Kidney epithelial cell (primary cell): ENCODE results near the gene IGFN1. TPM values are rescaled to one million over a fixed set of nuclear protein-coding genes. Genes with fewer than 3 reads are reported as not detected.

Experiments used
- DNase-seq: peaks from one replicate; pipeline ENCODE4 v3.0.0-alpha.2; 2010; ENCODE audit warnings: low read depth
- H3K27me3 ChIP-seq: 2 replicates; pipeline ENCODE4 v1.6.0; 2011; ENCODE audit warnings: low read length; ENCODE audit not compliant: control insufficient read depth, insufficient read depth
- H3K36me3 ChIP-seq: 2 replicates; pipeline ENCODE4 v1.5.1; 2011; ENCODE audit warnings: low read length; ENCODE audit not compliant: control insufficient read depth, insufficient read depth
- H3K4me3 ChIP-seq: 2 replicates; pipeline ENCODE4 v1.5.1; 2011; ENCODE audit warnings: low read depth, mild to moderate bottlenecking, control low read depth, low read length
- total RNA-seq: library from RNA; depleted of rRNA; stranded (reverse); fragments of >200 nt; gene quantifications from 2 replicates; pipeline ENCODE4 v1.2.3, GENCODE V29; 2015
- TF ChIP-seq, protein P1 (sequence below): IDR thresholded peaks from 2 replicates; pipeline ENCODE4 v1.5.1; 2011; ENCODE audit warnings: mild to moderate bottlenecking, moderate library complexity, low read length, control low read depth, inconsistent platforms; ENCODE audit not compliant: insufficient read depth, poor library complexity, severe bottlenecking

IGFN1 gene
- total RNA-seq, 1 donor from 2014 or later, result 0.54 TPM

DNA sequence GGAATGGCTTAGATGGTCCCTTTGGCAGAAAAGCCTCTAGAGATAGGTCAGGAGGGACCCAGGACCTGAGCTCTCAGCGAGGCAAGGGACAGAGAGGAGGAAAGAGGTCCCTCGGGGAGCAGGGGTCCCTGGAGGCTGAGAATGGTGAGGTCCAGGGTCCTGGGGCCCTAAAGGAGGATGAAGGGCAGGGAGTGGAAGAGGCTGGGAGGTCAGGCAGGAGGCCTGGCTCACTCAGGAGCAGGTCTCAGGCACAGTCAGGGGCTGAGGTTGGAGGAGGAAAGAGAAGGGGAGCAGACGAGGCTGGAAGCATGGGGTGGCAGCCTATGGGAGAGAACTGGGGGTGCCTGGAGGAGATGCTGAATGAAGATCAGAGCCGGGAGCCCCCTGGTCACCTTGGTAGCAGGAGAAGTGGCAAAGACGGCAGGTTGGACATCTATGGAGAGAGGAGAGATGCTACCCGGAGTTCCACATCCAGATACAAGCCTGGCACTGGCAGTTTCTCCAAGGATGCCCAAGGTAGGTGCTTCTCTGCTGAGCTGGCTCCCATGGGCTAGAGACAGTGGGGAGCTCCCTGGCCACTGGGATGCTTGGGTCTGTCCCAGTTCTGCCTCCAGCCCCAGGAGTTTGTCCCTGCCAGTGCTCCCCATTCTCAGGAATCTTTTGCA, 22.6 kb downstream of the IGFN1 start:
- TF ChIP-seq, protein P1, sequence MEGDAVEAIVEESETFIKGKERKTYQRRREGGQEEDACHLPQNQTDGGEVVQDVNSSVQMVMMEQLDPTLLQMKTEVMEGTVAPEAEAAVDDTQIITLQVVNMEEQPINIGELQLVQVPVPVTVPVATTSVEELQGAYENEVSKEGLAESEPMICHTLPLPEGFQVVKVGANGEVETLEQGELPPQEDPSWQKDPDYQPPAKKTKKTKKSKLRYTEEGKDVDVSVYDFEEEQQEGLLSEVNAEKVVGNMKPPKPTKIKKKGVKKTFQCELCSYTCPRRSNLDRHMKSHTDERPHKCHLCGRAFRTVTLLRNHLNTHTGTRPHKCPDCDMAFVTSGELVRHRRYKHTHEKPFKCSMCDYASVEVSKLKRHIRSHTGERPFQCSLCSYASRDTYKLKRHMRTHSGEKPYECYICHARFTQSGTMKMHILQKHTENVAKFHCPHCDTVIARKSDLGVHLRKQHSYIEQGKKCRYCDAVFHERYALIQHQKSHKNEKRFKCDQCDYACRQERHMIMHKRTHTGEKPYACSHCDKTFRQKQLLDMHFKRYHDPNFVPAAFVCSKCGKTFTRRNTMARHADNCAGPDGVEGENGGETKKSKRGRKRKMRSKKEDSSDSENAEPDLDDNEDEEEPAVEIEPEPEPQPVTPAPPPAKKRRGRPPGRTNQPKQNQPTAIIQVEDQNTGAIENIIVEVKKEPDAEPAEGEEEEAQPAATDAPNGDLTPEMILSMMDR, result no peak
- no peaks in the 10 kb centered on the region for H3K36me3 ChIP-seq
- DNase-seq, result no peak
- peaks cover 8% of the 10 kb centered on the region for H3K27me3 ChIP-seq
- H3K4me3 ChIP-seq, result no peak overlapping the region

DNA sequence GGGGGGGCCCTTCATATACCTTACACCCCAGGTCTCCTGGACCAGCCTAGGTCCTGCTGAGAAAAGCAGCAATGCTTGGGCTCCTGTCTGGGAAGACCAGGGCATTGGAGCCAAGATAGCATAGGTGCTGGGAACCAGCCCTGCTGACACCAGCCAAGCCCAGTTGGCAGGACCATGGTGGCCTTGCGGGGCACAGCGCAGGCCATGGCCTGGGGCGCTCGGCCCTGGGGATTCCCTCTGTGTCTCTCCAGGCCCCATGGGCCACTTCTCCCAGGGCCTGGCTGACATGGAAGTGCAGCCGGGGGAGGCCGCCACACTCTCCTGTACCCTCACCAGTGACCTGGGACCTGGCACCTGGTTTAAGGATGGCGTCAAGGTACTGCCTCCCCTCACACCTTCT, 23.3 kb downstream of the IGFN1 start:
- Histone ChIP-seq H3K4me3 (no peak overlapping the region), H3K36me3 (no peaks in the 10 kb centered on the region), H3K27me3 (peaks cover 8% of the 10 kb centered on the region)
- no peak for DNase-seq
- TF ChIP-seq, protein P1, result no peak

DNA sequence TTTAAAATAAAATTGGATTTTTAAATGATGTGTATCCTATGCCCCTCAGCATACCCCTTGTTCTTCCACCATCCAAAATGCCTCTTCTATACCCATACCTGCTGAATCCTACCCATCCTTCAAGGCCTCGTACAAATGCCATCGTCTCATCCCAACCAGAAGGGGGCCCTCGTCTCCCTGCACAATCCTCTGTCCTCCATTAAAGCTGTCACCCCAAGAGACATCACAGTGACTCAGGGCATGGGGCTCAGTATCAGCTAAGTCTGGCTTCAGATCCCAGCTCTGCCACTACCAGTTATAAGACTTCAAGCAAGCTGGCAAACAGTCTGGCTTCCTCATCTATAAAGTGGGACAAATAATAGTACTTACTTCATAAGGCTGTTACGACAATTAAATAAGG, 23.8 kb downstream of the IGFN1 start:
- peaks cover 8% of the 10 kb centered on the region for H3K27me3 ChIP-seq
- TF ChIP-seq, protein P1, result no peak
- H3K36me3 ChIP-seq, result no peaks in the 10 kb centered on the region
- H3K4me3 ChIP-seq, result no peak overlapping the region
- no peak for DNase-seq

DNA sequence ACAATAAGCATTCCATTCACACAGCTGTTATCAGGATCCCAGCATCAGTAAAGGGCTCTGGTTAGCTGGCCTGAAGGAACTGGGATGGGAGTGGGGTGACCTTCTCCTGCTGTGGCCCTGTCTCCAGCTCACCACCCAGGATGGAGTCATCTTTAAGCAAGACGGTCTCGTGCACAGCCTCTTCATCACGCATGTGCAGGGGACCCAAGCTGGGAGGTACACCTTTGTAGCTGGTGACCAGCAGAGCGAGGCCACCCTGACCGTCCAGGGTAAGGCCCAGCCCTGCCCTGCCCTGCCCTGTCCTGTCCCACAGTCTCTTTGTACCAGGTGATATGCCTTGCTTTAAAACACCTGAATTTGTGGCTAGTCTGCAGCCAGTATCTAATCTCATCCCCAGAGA, 24.3 kb downstream of the IGFN1 start:
- H3K27me3 ChIP-seq, result peaks cover 8% of the 10 kb centered on the region
- no peak overlapping the region for H3K4me3 ChIP-seq
- H3K36me3 ChIP-seq, result no peaks in the 10 kb centered on the region
- DNase-seq, result no peak
- TF ChIP-seq, protein P1, result no peak

DNA sequence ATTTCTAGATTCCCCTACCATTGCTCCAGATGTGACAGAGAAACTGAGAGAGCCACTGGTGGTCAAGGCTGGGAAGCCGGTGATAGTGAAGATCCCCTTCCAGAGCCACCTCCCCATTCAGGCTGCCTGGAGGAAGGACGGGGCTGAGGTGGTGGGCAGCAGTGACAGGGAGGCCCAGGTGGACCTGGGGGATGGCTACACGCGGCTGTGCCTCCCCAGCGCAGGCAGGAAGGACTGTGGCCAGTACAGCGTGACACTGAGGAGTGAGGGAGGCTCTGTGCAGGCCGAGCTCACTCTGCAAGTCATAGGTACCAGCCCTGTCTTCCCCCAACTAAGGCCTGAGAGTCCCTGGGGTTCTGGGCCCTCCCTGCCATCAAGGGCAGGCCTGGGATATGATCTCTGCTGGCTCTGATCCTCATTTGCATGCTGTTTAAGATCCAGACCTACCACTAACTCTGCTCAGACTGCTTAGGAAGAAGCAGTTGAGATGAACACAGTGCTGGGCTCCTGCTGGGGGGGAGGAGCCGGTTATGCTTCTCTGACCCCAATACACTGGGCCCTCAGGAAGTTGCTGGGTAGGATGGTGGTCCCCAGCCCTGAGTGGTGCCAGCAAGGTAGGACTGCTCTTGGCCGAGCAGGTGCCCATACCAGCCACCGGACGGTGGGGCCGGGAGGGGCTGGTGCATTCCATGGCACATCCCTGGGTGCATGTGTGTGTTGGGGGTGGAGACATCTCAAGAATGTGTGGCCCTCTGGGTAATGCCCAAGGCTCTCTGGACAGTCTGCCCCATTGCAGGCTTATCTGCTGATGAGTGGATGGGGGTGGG, 25.1 kb downstream of the IGFN1 start:
- H3K27me3 ChIP-seq, result peaks cover 8% of the 10 kb centered on the region
- H3K4me3 ChIP-seq, result no peak overlapping the region
- H3K36me3 ChIP-seq, result no peaks in the 10 kb centered on the region
- no peak for DNase-seq
- TF ChIP-seq, protein P1, result no peak
